Activated CD8-positive, alpha-beta T cell treated with anti-CD3 and anti-CD28 coated beads for 36 hours (primary cell): ENCODE data around the gene SH2D4B. TPM values are rescaled to one million over a fixed set of nuclear protein-coding genes. Genes with fewer than 3 reads are reported as not detected.

Experiments used
- ATAC-seq: fragments of 200-7000 bp; cut with Tn5 transposase; one replicate; pipeline ENCODE4 v1.10.0; 2021; ENCODE audit warnings: mild to moderate bottlenecking, moderate library complexity
- CTCF ChIA-PET: fragments of 350-600 bp; sonication (Branson Sonifier 250); formaldehyde crosslinking; loops from one replicate; lab custom pipeline; 2021; ENCODE audit warnings: antibody characterized with exemption; lab: Charles Lee
- POLR2A ChIA-PET: fragments of 350-600 bp; sonication (Branson Sonifier 250); formaldehyde crosslinking; loops from one replicate; lab custom pipeline; 2021; ENCODE audit warnings: antibody characterized with exemption; lab: Charles Lee
- DNase-seq: peaks from one replicate; pipeline ENCODE4 v3.0.0-alpha.2; 2020
- H3K27ac Mint-ChIP-seq: one replicate; pipeline ENCODE4 v1.8.0; 2021; ENCODE audit warnings: mild to moderate bottlenecking, mixed read lengths
- H3K27me3 Mint-ChIP-seq: one replicate; pipeline ENCODE4 v1.8.0; 2021; ENCODE audit warnings: mixed read lengths
- H3K36me3 Mint-ChIP-seq: one replicate; pipeline ENCODE4 v1.8.0; 2021; ENCODE audit warnings: low read depth, mixed read lengths
- H3K4me1 Mint-ChIP-seq: one replicate; pipeline ENCODE4 v1.8.0; 2021; ENCODE audit warnings: low read depth, mixed read lengths
- H3K4me3 Mint-ChIP-seq: one replicate; pipeline ENCODE4 v1.8.0; 2021; ENCODE audit warnings: mild to moderate bottlenecking, moderate library complexity, mixed read lengths
- H3K9me3 Mint-ChIP-seq: one replicate; pipeline ENCODE4 v1.8.0; 2021; ENCODE audit warnings: mixed read lengths
- intact Hi-C: fragments of 100-400 bp; cut with micrococcal nuclease; formaldehyde crosslinking; loops from one replicate; pipeline ENCODE4 v1.10.0; 2022
- total RNA-seq, 2 experiments: library from RNA; stranded (reverse); gene quantifications; one replicate each; pipeline ENCODE4 v1.2.3, GENCODE V29; 2021
- TF ChIP-seq, protein P1 (sequence below): fragments of 200-600 bp; IDR thresholded peaks from one replicate; pipeline ENCODE4 v1.8.0; 2022; ENCODE audit warnings: antibody characterized with exemption, mild to moderate bottlenecking

The SH2D4B gene
- total RNA-seq, 2 experiments from 2014 or later = 0.11 to 0.20 TPM

DNA sequence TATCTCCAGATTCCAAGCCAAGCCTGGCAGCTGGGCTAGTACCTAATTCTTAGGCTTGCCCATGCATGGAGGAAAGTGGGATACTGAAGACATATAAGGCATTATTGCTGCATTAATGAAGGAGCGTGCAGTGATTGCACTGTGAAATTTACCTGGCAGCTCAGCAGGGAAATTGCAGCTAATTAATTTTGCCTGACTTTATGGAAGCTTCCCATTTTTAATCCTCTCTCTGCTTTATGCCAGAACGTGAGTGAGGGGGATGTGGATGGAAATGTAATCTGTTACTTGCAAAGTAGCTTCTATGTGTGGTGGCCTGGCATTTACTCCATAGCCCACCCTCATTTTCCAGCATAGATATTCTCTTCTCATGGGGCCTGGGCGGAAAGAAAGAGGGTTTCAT is 134.9 kb downstream of the SH2D4B start:
- Mint-ChIP-seq H3K27ac (no peak overlapping the region), H3K36me3 (no peaks in the 10 kb centered on the region), H3K9me3 (no peaks in the 10 kb centered on the region), H3K4me3 (no peak overlapping the region), H3K4me1 (no peaks in the 10 kb centered on the region), H3K27me3 (peaks cover 5% of the 10 kb centered on the region)
- no peak for DNase-seq
- intact Hi-C loops = no loop called here
- ATAC-seq = no peak
- ChIA-PET POLR2A (no interaction called here), CTCF (interaction anchor here (1.2 to 6.7 kb wide), 2 partner anchors 10 to 295 kb away, joined by 5 to 56 read pairs; no protein-coding TSS in a partner anchor)
- TF ChIP-seq, protein P1, sequence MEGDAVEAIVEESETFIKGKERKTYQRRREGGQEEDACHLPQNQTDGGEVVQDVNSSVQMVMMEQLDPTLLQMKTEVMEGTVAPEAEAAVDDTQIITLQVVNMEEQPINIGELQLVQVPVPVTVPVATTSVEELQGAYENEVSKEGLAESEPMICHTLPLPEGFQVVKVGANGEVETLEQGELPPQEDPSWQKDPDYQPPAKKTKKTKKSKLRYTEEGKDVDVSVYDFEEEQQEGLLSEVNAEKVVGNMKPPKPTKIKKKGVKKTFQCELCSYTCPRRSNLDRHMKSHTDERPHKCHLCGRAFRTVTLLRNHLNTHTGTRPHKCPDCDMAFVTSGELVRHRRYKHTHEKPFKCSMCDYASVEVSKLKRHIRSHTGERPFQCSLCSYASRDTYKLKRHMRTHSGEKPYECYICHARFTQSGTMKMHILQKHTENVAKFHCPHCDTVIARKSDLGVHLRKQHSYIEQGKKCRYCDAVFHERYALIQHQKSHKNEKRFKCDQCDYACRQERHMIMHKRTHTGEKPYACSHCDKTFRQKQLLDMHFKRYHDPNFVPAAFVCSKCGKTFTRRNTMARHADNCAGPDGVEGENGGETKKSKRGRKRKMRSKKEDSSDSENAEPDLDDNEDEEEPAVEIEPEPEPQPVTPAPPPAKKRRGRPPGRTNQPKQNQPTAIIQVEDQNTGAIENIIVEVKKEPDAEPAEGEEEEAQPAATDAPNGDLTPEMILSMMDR = no peak

DNA sequence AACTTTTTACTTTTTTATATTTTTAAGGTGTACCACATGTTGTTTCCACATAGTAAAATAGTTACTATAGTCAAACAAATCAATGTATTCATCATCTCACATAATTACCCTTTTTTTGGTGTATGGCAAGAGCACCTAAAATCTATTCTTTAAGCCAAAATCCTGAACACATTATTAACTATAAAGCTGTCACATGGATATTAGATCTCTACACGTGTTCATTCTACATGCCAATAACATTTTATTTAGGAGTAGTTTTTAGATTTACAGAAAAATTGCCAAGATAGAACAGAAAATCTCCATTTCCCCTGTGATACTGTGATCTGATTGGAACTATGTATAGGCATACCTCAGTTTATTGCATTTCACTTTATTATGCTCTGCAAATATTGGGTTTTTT is 137.1 kb downstream of the SH2D4B start:
- DNase-seq (no peak), ATAC-seq (no peak)
- peaks cover 5% of the 10 kb centered on the region for H3K27me3 Mint-ChIP-seq
- H3K27ac Mint-ChIP-seq = no peak overlapping the region
- H3K4me3 Mint-ChIP-seq = no peak overlapping the region
- CTCF ChIA-PET = interaction anchor here (1.4 to 6.7 kb wide), 2 partner anchors 12 to 78 kb away, joined by 3 to 56 read pairs; no protein-coding TSS in a partner anchor
- no peaks in the 10 kb centered on the region for H3K4me1 Mint-ChIP-seq
- TF ChIP-seq, protein P1 = no peak
- H3K9me3 Mint-ChIP-seq = no peaks in the 10 kb centered on the region
- intact Hi-C loops = no loop called here
- POLR2A ChIA-PET = no interaction called here
- no peaks in the 10 kb centered on the region for H3K36me3 Mint-ChIP-seq

DNA sequence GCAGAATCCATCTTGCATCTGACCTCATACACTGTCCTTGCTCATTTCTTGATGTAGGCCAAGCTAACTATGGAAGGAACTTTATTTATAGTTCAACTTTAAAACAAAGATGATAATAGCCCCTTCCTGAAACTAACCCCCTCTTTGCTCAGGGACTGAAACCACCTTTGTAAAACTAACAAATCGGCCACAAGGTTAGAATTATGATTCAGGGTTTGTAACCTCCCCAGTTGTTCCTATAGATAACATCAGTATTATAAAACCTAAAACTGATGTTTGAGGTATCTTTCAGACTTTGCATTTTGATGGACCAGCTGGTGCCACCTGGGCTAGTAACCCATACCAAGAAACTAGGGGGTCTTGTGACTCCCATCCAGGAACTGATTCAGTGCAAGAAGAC is 143.4 kb downstream of the SH2D4B start:
- no peaks in the 10 kb centered on the region for H3K36me3 Mint-ChIP-seq
- peaks cover 2% of the 10 kb centered on the region for H3K27me3 Mint-ChIP-seq
- H3K27ac Mint-ChIP-seq = no peak overlapping the region
- TF ChIP-seq, protein P1 = no peak
- ChIA-PET POLR2A (no interaction called here), CTCF (interaction anchor here (1.2 to 1.6 kb wide), 2 partner anchors 19 to 20 kb away, joined by 3 to 6 read pairs; no protein-coding TSS in a partner anchor)
- no peak for ATAC-seq
- no peak overlapping the region for H3K4me3 Mint-ChIP-seq
- intact Hi-C loops = no loop called here
- no peak for DNase-seq
- no peaks in the 10 kb centered on the region for H3K4me1 Mint-ChIP-seq
- no peaks in the 10 kb centered on the region for H3K9me3 Mint-ChIP-seq

DNA sequence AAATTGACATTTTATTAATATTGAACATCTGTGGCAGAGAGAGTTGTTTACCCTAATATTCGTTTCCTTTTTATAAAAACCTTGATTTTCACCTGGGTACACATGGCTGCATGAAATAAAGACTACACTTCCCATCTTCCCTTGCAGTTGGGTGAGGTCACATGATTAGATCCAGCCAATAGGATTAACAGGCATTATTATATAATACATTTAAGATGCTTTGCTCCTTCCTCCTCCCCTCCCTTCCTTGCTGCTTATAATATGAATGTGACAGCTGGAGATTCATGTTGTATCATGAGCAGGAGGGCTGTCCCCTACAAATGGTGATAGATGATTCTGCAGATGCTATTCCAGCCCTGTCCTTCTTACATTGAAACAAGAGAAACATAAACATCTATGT is 146.6 kb downstream of the SH2D4B start:
- intact Hi-C loops = no loop called here
- POLR2A ChIA-PET = interaction anchor here (1.9 kb wide), 1 partner anchor 16 kb away, joined by 4 read pairs; no protein-coding TSS in a partner anchor
- H3K4me3 Mint-ChIP-seq = no peak overlapping the region
- H3K36me3 Mint-ChIP-seq = no peaks in the 10 kb centered on the region
- CTCF ChIA-PET = interaction anchor here (0.7 to 2.5 kb wide), 5 partner anchors 16 to 516 kb away, joined by 3 to 16 read pairs (median 4); no protein-coding TSS in a partner anchor
- no peaks in the 10 kb centered on the region for H3K27me3 Mint-ChIP-seq
- no peak overlapping the region for H3K27ac Mint-ChIP-seq
- TF ChIP-seq, protein P1 = no peak
- H3K4me1 Mint-ChIP-seq = no peaks in the 10 kb centered on the region
- no peaks in the 10 kb centered on the region for H3K9me3 Mint-ChIP-seq
- no peak for DNase-seq
- peak; percentile 34 for ATAC-seq

DNA sequence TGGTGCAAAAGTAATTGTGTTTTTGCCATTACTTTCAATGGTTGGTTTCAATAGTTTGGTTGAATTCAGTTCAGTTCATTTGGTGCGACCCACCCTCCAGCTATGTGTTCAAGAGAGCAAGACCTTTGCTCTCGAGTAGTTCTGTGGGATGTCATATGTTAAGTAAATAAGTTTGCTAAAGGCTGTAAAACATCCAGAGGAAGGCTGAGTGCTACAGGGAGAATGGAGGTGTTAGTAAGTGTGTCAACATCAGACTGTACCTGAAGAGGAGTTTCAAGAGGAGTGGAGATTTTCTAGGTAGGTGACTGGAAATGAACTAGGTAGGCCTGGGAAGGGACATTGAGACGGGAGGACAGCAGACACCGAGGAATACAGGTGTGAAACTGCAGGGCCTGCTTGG is 147.7 kb downstream of the SH2D4B start:
- ATAC-seq = no peak
- Mint-ChIP-seq H3K4me1 (no peaks in the 10 kb centered on the region), H3K27me3 (peaks cover 1% of the 10 kb centered on the region), H3K9me3 (no peaks in the 10 kb centered on the region), H3K36me3 (no peaks in the 10 kb centered on the region), H3K27ac (no peak overlapping the region), H3K4me3 (no peak overlapping the region)
- no peak for DNase-seq
- TF ChIP-seq, protein P1 = no peak
- CTCF ChIA-PET = interaction anchor here (1.2 to 2.5 kb wide), 3 partner anchors 15 to 22 kb away, joined by 4 to 16 read pairs (median 13); no protein-coding TSS in a partner anchor
- POLR2A ChIA-PET = interaction anchor here (1.9 kb wide), 1 partner anchor 15 kb away, joined by 4 read pairs; no protein-coding TSS in a partner anchor
- intact Hi-C loops = no loop called here
